ENCODE measurements around the gene CDC16. TPM values are rescaled to one million over a fixed set of nuclear protein-coding genes. Genes with fewer than 3 reads are reported as not detected.

CDC16 gene
- total RNA-seq, 1 experiment from 2014 or later = 61.0 TPM

- ATAC-seq = peak; percentile 7; the same call in 1 of the 2 replicates
- RAD21 ChIA-PET (ENCODE audit: low non-redundant PET in 1 of 2, low total read pairs in 2 of 2, uncharacterized antibody in 2 of 2, unreplicated experiment in 2 of 2) = no interaction called here
- Histone ChIP-seq H3K9ac (ENCODE audit: low read length) (no peak overlapping the region), H2AFZ (ENCODE audit: low read depth, low read length, poor library complexity, severe bottlenecking) (no peak overlapping the region), H3K27ac (ENCODE audit: low read depth, low read length) (no peak overlapping the region), H3K36me3 (ENCODE audit: control insufficient read depth in 1 of 2, insufficient read depth in 2 of 2, low read length in 2 of 2) (no peaks in the 10 kb centered on the region), H3K27me3 (ENCODE audit: insufficient read depth, low read length) (no peaks in the 10 kb centered on the region), H3K4me1 (ENCODE audit: control insufficient read depth in 1 of 2, insufficient read depth in 2 of 2, low read length in 2 of 2) (peaks cover 0 to 19% of the 10 kb centered on the region in 2 experiments; a peak in 3 of 4 replicates), H3K4me3 (replicated peaks in 1 of 2; ENCODE audit: low read depth in 1 of 2, low read length in 2 of 2) (no peak overlapping the region), H3K4me2 (ENCODE audit: low read length) (no peak overlapping the region), H3K9me3 (ENCODE audit: control insufficient read depth in 1 of 2, insufficient read depth in 1 of 2, low read depth in 1 of 2, low read length in 2 of 2) (no peaks in the 10 kb centered on the region), H3K79me2 (ENCODE audit: insufficient read depth, low read length) (no peaks in the 10 kb centered on the region), H3K9me2 (ENCODE audit: insufficient read depth) (no peaks in the 10 kb centered on the region), H4K20me1 (ENCODE audit: insufficient read depth) (no peaks in the 10 kb centered on the region)
- TF ChIP-seq POLR2AphosphoS5 (IDR thresholded peaks at IDR 0.05; ENCODE audit: low read depth, low read length) (no peak), EZH2phosphoT487 (IDR thresholded peaks at IDR 0.05; ENCODE audit: borderline replicate concordance) (no peak), TCF7L2 (IDR thresholded peaks at IDR 0.05; ENCODE audit: borderline replicate concordance, extremely low read depth, insufficient read depth, insufficient read length) (no peak)
- POLR2A ChIA-PET = no interaction called here
- BruUV-seq (replicated peaks) = no TSS peak
- intact Hi-C loops (cut with micrococcal nuclease) = loop anchor here (1.0 to 2.0 kb wide), 6 partner anchors 75 to 605 kb away; no protein-coding TSS in a partner anchor
- DNase-seq (ENCODE audit: low read depth, low spot score) = no peak
- CTCF ChIA-PET = interaction anchor here (0.7 to 0.9 kb wide), 2 partner anchors 272 to 279 kb away, joined by 3 read pairs; no protein-coding TSS in a partner anchor
Observed at GRCh38 chr13:114225610-114226009, 9.1 kb upstream of the CDC16 start.

DNA sequence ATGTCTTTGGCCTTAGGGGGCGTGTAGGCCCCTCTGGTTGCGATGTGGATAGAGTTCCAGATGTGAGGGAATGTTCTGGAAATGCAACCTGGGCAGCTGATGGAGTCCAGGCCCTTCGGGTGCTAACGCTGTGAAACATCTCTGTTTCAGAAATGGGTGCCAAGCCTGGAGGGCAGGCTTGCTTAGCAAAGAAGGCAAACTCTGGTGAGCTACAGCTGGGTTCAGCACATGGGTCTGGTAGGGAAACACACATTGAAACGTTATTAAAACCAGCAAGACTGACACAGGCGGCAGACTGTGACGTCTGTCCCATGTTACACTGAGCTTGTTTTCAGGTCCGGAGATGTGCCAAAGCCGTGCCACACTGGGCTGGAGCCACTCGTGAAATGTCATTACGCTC, 8.6 kb upstream of the CDC16 start:
- Histone ChIP-seq H3K27ac (ENCODE audit: low read depth, low read length) (no peak overlapping the region), H3K4me2 (ENCODE audit: low read length) (no peak overlapping the region; the same call in 1 of the 2 replicates), H3K27me3 (ENCODE audit: insufficient read depth, low read length) (no peaks in the 10 kb centered on the region), H3K9ac (ENCODE audit: low read length) (no peak overlapping the region), H3K79me2 (ENCODE audit: insufficient read depth, low read length) (no peaks in the 10 kb centered on the region), H3K9me2 (ENCODE audit: insufficient read depth) (no peaks in the 10 kb centered on the region), H3K4me1 (ENCODE audit: control insufficient read depth in 1 of 2, insufficient read depth in 2 of 2, low read length in 2 of 2) (peaks cover 0 to 19% of the 10 kb centered on the region in 2 experiments; a peak in 3 of 4 replicates), H2AFZ (ENCODE audit: low read depth, low read length, poor library complexity, severe bottlenecking) (peak overlapping the region; percentile 73), H3K9me3 (ENCODE audit: control insufficient read depth in 1 of 2, insufficient read depth in 1 of 2, low read depth in 1 of 2, low read length in 2 of 2) (no peaks in the 10 kb centered on the region), H3K4me3 (replicated peaks in 1 of 2; ENCODE audit: low read depth in 1 of 2, low read length in 2 of 2) (no peak overlapping the region), H3K36me3 (ENCODE audit: control insufficient read depth in 1 of 2, insufficient read depth in 2 of 2, low read length in 2 of 2) (no peaks in the 10 kb centered on the region), H4K20me1 (ENCODE audit: insufficient read depth) (no peaks in the 10 kb centered on the region)
- no peak; the same call in 1 of the 2 replicates for ATAC-seq
- intact Hi-C loops (cut with micrococcal nuclease) = loop anchor here (1.0 to 2.0 kb wide), 6 partner anchors 75 to 605 kb away; no protein-coding TSS in a partner anchor
- ChIA-PET CTCF (interaction anchor here (0.7 to 0.9 kb wide), 3 partner anchors 273 to 484 kb away, joined by 3 read pairs; no protein-coding TSS in a partner anchor), POLR2A (no interaction called here), RAD21 (ENCODE audit: low non-redundant PET in 1 of 2, low total read pairs in 2 of 2, uncharacterized antibody in 2 of 2, unreplicated experiment in 2 of 2) (no interaction called here)
- TF ChIP-seq CEBPB (IDR thresholded peaks at IDR 0.05; ENCODE audit: low read depth) (no peak), EZH2phosphoT487 (IDR thresholded peaks at IDR 0.05; ENCODE audit: borderline replicate concordance) (no peak), ZFX (IDR thresholded peaks at IDR 0.05) (no peak), SIN3A (IDR thresholded peaks at IDR 0.05; ENCODE audit: low read depth) (no peak), EZH2 (IDR thresholded peaks at IDR 0.05) (no peak)
- DNase-seq (ENCODE audit: low read depth, low spot score) = no peak
- no TSS peak for BruUV-seq (replicated peaks)
